ENCODE data around the gene LEMD2.

The LEMD2 gene

GRCh38 chr6:33738153-33738552 lies 50.8 kb downstream of the LEMD2 start:
- no peak for DNase-seq (ENCODE audit: low read depth in 2 of 2)

DNA sequence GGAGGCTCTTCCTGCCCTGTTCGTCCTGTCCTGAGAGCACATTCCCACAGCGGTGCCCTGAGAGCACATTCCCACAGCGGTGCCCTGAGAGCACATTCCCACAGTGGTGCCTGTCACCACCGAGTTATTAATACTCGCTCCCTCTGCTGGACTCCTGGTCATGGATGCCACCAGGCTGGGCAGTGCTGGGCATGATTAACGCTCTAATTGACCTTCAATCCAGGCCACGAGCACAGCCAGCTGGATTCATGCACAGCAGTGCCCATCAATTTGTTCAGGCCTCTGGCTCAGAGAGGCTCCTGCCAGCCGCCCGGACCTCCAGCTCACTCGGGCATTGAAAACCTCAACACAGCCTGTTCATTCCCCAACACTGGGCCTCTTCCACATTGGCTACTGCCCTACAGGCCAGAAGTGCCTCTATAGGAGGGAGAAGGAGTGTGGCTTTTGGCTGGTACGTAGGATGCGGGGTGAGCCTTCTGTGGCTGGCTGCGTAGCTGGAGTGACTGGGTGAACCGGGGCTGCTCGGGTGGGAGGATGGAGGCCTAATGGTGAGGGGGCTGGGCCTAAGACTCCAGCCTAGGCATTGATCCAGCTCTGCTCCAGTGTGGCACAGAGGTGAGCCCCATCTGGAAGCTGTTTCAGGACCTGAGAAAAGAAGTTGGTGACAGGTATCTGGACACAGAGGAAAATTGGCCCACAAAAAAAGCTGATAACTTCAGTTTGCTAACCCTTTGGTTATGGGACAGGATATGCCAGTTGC lies 51.5 kb downstream of the LEMD2 start:
- DNase-seq (ENCODE audit: low read depth in 2 of 2) = no peak

DNA sequence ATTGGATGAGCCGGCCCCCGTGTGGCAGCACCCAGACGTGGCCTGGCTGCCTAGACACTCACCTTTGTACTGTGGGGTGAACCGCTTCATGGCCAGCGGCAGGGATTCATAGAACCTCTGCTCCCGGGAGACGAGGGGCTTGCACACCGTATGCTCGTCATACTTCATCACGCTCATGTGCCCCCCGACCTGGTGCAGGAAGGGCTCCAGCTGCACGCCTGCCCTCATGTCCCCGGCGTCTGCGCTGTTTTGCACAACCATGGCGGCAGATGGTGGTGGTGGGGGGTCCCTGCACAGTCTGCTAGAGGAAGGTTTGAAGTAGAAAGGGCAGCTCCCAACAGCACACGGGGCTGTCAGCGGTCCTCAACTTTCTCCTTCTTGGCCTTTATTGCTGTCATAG lies 53.7 kb downstream of the LEMD2 start:
- DNase-seq (ENCODE audit: low read depth in 2 of 2) = no peak

DNA sequence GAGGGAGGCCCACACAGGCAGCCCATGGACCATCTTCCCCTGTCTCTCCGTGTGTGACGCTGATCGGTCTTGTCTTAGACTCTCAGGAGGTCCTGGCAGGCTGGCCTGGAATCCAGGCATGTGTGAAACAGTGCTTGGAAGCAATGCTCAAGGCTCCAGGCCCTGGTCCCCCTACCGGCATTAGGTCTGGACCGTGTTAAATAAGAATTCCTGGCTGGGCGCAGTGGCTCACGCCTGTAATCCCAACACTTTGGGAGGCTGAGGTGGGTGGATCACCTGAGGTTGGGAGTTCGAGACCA lies 55.3 kb downstream of the LEMD2 start:
- no peak for DNase-seq (ENCODE audit: low read depth in 2 of 2)

DNA sequence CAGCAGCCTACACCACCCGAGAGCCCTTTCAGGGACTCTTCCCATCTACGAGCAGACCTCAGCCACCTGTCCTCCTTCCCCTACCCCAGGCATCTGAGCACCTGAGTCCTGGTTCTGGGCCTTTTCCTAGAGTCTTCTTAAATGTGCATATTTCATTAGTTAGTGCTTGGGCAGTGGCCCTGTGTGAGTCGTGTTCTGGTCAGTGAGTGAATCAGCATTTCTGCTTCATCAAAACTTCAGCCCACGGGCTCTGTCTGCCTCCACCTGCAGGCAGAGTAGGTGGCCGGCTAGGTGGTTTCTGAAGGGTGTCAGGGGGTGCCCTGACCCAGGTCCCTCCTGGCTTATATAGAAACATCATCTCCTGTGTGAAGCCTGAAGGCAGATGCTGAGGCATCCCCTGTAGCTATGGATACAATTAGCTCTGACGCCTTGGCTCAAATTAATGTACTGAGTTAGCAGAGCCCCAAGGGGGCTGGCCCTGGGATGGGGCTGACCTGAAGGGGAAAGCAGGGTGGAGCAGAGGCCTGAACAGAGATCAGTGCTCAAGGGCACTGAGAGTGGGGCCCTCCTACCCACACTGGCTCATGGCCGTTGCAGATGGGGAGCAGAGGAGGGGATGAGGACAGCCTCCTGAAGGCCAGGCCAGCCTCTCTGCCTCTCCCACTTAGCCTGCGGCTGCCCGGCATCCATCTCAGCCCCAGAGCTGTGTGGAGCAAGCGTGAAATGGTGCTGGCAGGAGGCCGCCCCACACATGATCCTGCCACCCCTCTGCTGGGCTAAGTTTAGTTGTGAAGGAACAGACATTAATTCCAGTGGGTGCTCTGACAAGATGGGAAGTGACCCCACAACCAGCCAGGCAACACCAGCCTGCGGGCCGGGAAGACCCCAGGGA lies 55.9 kb downstream of the LEMD2 start:
- no peak for DNase-seq (ENCODE audit: low read depth in 2 of 2)

DNA sequence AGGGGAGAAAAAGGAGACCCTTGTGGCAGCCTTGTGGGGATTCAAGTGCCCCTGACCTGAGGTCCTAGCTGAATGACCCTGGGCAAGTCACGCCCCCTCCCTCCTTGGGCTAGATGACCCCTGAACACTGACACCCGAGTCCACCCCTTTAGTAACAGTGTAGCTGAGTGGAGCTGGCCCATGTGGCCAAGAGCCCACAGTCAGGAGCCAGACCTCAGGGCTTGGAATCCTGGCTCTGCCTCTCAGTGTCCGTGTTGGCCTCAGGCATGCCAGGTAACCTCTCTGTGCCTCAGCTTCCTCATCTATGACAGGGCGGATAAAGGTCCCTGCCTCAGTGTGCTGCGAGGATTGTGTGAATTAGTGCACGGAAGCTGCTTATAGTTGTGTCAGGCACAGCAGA lies 56.5 kb downstream of the LEMD2 start:
- DNase-seq (ENCODE audit: low read depth in 2 of 2) = no peak

GRCh38 chr6:33731751-33732282 lies 57.1 kb downstream of the LEMD2 start:
- DNase-seq (ENCODE audit: low read depth in 2 of 2) = no peak

DNA sequence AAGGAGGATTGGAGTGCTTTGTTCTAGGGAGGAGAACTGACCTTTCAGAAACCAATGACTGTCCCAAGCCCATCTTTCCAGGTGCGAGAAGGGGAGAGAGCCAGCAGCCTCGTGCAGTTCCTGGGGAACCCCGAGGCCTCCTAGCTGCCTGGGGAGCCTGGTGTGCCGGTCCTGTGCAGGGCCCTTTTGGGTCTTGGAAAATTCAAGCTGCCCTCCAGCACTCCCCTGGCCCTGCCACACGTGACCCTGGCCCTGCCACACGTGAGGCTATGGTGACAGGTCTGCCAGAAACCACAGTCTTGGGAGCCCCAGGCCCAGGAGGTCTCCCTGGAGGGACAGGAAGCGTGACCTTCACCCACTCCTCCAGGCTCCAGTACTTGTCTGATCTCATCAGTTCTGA lies 57.9 kb downstream of the LEMD2 start:
- DNase-seq (ENCODE audit: low read depth in 2 of 2) = no peak

DNA sequence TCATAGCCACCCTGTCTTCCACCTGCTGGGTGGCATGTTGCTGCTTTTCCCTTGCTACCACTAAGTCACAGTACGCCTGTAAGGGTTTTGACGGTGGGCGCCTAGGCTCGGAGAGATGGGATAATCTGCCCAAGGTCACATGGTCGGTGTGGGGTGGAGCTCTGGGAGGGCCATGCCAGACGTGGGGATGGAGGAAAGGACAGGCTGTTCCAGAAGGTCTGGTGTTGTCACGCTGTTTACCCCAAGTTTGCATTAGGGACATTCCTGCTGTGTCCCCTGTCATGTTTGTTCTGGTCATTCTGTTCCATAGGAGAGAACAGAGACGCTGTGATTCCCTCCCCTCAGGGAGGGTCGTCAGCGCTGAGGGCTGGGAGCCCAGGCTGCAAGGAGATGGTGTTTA lies 58.3 kb downstream of the LEMD2 start:
- no peak for DNase-seq (ENCODE audit: low read depth in 2 of 2)

DNA sequence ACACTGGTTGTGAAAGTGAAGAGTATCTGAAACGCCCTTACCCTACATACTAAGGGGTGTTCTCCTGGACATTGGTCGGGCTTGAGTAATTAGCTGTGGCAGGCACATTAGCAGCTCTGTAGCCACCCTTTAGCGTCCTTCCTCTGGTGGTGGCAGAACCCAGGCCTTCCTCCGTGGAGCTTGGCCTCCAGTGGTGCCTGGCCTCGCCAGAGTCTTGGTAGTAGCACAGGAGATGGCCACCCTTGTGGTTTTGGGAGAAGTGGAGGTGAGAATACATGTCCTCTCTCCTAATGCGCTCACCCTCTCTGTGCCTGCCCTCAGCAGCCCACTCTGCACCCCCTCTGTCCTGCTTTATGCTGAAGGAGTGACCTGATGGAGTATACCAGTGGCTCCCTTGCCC lies 59.9 kb downstream of the LEMD2 start:
- DNase-seq (ENCODE audit: low read depth in 2 of 2) = no peak

GRCh38 chr6:33728438-33728837 lies 60.5 kb downstream of the LEMD2 start:
- DNase-seq (ENCODE audit: low read depth in 2 of 2) = no peak

DNA sequence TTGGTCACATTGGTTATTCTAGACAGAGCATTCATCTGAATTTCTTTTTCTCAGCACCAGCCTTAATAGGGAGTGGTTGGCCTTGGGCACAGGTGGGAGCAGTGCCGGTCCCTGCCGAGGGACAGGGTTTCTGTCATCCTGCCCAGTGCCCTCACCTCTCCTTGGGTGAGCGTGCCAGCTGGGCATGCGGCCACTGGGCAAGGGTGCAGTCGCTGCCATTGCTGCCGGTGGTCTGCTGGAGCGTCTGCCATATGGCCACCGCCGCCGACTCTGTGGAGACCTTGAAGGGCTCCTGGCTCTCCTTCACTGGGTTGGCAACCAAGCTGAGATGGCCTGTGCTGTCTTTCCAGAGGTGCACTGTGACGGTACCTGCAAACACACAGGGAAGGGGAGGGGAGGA lies 61.0 kb downstream of the LEMD2 start:
- DNase-seq (ENCODE audit: low read depth in 2 of 2) = no peak

DNA sequence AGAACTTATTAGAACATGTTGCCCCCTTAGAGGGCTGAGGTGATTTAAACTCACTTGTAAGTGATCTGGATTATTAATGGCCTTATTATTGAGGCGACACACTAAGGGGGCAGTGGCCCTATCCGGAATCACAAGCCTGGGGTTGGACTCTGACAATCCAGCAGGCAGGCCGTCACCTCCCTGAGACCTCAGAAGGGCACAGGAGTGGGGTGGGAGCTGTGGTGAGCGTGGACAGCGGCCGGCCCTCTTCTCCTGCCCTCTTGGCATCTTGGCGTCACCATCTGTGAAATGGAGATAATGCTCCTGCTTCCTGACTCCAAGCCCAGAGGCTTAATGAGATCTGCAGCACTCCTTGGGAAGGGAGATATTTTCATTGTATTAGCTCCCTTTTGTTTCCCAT lies 61.8 kb downstream of the LEMD2 start:
- no peak for DNase-seq (ENCODE audit: low read depth in 2 of 2)

DNA sequence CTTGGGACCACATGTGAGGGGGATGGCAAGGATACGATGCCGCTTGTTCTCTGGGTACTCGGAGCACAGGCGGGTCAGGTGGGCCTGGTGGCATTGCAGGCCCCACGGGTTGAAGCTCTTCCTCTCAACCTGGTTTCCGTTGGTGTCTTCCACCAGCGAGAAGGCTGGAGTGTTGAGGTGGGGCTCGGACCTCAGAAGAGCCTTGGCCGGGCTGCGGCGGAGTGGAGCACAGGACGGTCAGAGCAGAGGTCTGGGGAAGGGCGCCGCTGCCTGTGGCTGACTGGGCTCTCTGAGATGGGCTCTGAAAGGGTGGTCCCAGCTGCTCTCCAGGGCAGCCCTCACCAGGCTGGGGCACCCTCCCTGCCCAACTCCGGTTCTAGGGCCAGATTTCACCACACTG lies 62.2 kb downstream of the LEMD2 start:
- no peak for DNase-seq (ENCODE audit: low read depth in 2 of 2)

GRCh38 chr6:33725891-33726673 lies 62.8 kb downstream of the LEMD2 start:
- no peak for DNase-seq (ENCODE audit: low read depth in 2 of 2)

DNA sequence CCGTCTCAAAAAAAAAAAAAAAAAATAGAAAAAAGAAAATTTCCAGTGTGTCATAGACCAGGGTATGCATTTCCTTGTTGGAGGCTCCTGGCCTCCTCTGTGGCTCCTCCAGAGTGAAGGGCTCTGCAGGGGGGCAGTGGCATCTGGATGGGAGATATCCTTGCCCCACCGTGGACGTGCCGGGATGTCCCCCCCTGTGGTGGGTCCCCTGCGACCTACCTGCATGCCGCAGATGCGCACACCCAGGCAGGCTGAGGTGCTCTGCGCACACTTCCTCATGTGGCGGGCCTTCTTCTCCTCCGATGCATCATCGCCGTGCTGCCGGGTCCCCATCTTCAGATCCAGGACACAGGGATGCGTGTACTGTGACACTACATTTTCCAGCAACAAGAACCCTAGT lies 63.7 kb downstream of the LEMD2 start:
- DNase-seq (ENCODE audit: low read depth in 2 of 2) = no peak

GRCh38 chr6:33724102-33725023 lies 64.6 kb downstream of the LEMD2 start:
- DNase-seq (ENCODE audit: low read depth in 2 of 2) = no peak

DNA sequence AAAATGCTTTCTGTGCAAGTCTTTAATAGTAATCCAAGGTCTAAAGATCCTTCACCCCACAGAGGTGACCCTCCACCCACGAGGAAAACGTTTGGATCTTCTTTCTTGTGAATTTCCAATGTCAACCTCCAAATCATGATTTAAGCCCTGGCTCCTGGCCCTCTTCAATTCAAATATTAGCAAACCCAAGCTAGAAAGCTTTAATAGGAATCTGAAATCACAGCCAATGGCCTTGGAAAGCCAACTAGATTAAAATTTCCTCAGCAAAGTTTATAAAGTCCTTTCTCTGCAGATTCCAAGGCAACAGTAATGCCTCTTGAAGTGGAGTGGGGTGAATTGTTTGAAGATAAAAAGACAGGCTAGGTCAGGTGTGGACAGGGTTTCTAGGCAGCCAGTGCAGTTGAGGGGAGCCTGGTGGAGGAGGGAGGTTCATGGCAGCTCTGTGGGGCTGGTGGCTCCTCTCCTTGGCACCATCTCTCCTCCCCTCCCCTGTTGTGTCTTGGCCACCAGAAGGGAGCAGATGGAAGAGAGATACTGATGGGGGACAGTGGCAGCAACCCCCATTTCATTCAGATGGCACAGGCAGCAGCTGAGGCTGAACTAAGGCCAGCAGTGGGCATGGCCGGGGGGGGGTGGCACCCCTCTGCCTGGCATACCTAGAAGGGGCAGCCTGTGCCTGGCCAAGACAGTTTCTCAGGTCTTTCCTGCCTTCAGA lies 65.4 kb downstream of the LEMD2 start:
- no peak for DNase-seq (ENCODE audit: low read depth in 2 of 2)

- DNase-seq (ENCODE audit: low read depth in 2 of 2) = no peak
Observed at GRCh38 chr6:33722103-33722623, 66.8 kb downstream of the LEMD2 start.

GRCh38 chr6:33721508-33721907 lies 67.4 kb downstream of the LEMD2 start:
- no peak for DNase-seq (ENCODE audit: low read depth in 2 of 2)

Data from stimulated activated CD4-positive, alpha-beta T cell treated with anti-CD3 and anti-CD28 coated beads, Interleukin-1b, Interleukin-23, amount 100 ng/mL, for 1 hour (primary cell).